Upper lobe of left lung (tissue), 6 donors: ENCODE data around the gene MAG. TPM values are rescaled to one million over a fixed set of nuclear protein-coding genes. Genes with fewer than 3 reads are reported as not detected.

Experiments used
- ATAC-seq, 2 donors: fragments of 200-7000 bp; cut with Tn5 transposase; one replicate each; pipeline ENCODE4 v1.9.1; 2022; ENCODE audit warnings: mild to moderate bottlenecking in 2 of 2, moderate library complexity in 2 of 2; ENCODE audit not compliant: low FRiP score in 2 of 2
- DNase-seq, 2 donors: peaks; one replicate each; pipeline ENCODE4 v3.0.0-alpha.2; 2019 to 2020
- H3K27ac ChIP-seq, 4 donors: fragments of 200-600 bp; sonication (generic); one replicate each; pipeline ENCODE4 v1.5.1; 2016 to 2019
- H3K27me3 ChIP-seq, 4 donors: fragments of 200-600 bp; sonication (generic); one replicate each; pipeline ENCODE4 v1.5.1; 2017 to 2019
- H3K36me3 ChIP-seq, 4 donors: fragments of 200-600 bp; sonication (generic); one replicate each; pipeline ENCODE4 v1.5.1; 2016 to 2019
- H3K4me1 ChIP-seq, 4 donors: fragments of 200-600 bp; sonication (generic); one replicate each; pipeline ENCODE4 v1.5.1; 2018 to 2019
- H3K4me3 ChIP-seq, 4 donors: fragments of 200-600 bp; sonication (generic); one replicate each; pipeline ENCODE4 v1.5.1; 2017 to 2019; ENCODE audit warnings: mild to moderate bottlenecking in 2 of 4, moderate library complexity in 1 of 4
- H3K9me3 ChIP-seq, 4 donors: fragments of 200-600 bp; sonication (generic); one replicate each; pipeline ENCODE4 v1.5.1; 2018 to 2019
- EP300 ChIP-seq, 4 donors: sonication (generic); formaldehyde crosslinking; IDR thresholded peaks; one replicate each; pipeline ENCODE4 v1.5.1; 2017; ENCODE audit warnings: antibody characterized with exemption in 4 of 4, control low read depth in 2 of 4
- POLR2A ChIP-seq, 4 donors: fragments of 450-650 bp; IDR thresholded peaks; one replicate each; pipeline ENCODE4 v1.5.1; 2016 to 2017; ENCODE audit warnings: antibody characterized with exemption in 4 of 4, mild to moderate bottlenecking in 2 of 4
- POLR2AphosphoS5 ChIP-seq, 2 donors: sonication (generic); formaldehyde crosslinking; IDR thresholded peaks; one replicate each; pipeline ENCODE4 v1.5.1; 2017; ENCODE audit warnings: antibody characterized with exemption in 2 of 2
- WGBS, 2 donors: methylation state at CpG; one replicate each; pipeline ENCODE4 v1.1.5; 2017 to 2018; 5-methylcytosine and 5-hydroxymethylcytosine counted together
- total RNA-seq, 6 donors: library from RNA; depleted of rRNA in 4 of 6; stranded (reverse); fragments of >200 nt in 4 of 6; gene quantifications; one replicate each; pipeline versions ENCODE4 v1.1.0 to v1.2.1, GENCODE V29; 2016 to 2021
- TF ChIP-seq, protein P1 (sequence below), 6 experiments: fragments of 450-650 bp in 4 of 6; fragments of 200-600 bp in 2 of 6; sonication (generic) in 2 of 6; IDR thresholded peaks; one replicate each; pipeline ENCODE4 v1.5.1; 2016 to 2019; ENCODE audit warnings: antibody characterized with exemption in 6 of 6
- donor health status: DM: no; HTN: no; CAD: no; lungs with moderate emphysema.
- donor health status: DM: no; HTN: yes; CAD: no; lungs with severe emphysema.

Gene MAG
- total RNA-seq, 6 donors from 2014 or later, result 0.51 to 6.2 (median 2.2) TPM; not detected in 2

DNA sequence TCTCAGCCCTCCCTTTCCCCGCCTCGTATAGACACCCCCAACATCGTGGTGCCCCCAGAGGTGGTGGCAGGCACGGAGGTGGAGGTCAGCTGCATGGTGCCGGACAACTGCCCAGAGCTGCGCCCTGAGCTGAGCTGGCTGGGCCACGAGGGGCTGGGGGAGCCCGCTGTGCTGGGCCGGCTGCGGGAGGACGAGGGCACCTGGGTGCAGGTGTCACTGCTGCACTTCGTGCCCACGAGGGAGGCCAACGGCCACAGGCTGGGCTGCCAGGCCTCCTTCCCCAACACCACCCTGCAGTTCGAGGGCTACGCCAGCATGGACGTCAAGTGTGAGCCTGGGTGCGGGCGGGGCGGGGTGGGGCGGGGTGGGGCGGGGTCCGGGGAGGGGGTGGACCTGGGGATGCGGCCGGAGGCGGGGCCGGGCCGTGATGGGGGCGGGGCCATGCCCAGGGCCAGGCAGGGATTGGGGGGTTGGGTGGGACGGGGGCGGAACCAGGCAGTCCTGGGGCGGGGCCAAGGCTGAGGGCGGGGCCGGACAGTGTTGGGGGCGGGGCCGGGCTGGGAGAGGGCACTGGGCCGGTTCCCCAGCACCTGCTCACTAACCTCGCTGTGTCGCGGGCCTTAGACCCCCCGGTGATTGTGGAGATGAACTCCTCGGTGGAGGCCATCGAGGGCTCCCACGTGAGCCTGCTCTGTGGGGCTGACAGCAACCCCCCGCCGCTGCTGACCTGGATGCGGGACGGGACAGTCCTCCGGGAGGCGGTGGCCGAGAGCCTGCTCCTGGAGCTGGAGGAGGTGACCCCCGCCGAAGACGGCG lies 7.8 kb downstream of the MAG start:
- H3K36me3 ChIP-seq, result no peaks in the 10 kb centered on the region

DNA sequence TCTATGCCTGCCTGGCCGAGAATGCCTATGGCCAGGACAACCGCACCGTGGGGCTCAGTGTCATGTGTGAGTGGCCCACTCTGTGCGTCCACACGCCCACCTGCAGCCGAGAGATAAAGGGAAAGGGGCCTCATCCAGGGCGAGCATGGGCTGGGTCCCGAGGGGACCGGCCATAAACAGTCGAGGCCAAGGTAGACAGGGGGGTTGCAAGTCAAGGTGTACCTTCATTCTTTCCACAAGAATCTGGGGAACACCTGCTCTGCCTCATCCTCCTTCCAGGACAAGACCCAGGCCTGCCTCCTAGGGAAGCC lies 8.3 kb downstream of the MAG start:
- H3K27me3 ChIP-seq, result no peaks in the 10 kb centered on the region
- WGBS, 2 donors, result 87 to 98% methylated on average over 5 to 10 of the region's 10 CpGs
- ATAC-seq, result no peak

More for the DNA sequence above, 7.8 kb downstream of the MAG start:
- TF ChIP-seq, protein P1, sequence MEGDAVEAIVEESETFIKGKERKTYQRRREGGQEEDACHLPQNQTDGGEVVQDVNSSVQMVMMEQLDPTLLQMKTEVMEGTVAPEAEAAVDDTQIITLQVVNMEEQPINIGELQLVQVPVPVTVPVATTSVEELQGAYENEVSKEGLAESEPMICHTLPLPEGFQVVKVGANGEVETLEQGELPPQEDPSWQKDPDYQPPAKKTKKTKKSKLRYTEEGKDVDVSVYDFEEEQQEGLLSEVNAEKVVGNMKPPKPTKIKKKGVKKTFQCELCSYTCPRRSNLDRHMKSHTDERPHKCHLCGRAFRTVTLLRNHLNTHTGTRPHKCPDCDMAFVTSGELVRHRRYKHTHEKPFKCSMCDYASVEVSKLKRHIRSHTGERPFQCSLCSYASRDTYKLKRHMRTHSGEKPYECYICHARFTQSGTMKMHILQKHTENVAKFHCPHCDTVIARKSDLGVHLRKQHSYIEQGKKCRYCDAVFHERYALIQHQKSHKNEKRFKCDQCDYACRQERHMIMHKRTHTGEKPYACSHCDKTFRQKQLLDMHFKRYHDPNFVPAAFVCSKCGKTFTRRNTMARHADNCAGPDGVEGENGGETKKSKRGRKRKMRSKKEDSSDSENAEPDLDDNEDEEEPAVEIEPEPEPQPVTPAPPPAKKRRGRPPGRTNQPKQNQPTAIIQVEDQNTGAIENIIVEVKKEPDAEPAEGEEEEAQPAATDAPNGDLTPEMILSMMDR (IDR thresholded peaks at IDR 0.05), result no peak
- no peak for TF ChIP-seq EP300 (IDR thresholded peaks at IDR 0.05)
- TF ChIP-seq POLR2A (IDR thresholded peaks at IDR 0.05), result no peak
- no peak for TF ChIP-seq POLR2AphosphoS5 (IDR thresholded peaks at IDR 0.05)
- Histone ChIP-seq H3K27ac (no peak overlapping the region), H3K4me1 (peaks cover 0 to 3% (median 0%) of the 10 kb centered on the region in 4 donors), H3K4me3 (no peak overlapping the region), H3K27me3 (no peaks in the 10 kb centered on the region), H3K9me3 (no peaks in the 10 kb centered on the region)
- ATAC-seq (peak in 1 of 2 donors; percentile 25), DNase-seq (peak in 1 of 2 donors; percentile 81)
- 66 to 72% methylated on average over 4 to 27 of the region's 55 CpGs for WGBS, 2 donors

DNA sequence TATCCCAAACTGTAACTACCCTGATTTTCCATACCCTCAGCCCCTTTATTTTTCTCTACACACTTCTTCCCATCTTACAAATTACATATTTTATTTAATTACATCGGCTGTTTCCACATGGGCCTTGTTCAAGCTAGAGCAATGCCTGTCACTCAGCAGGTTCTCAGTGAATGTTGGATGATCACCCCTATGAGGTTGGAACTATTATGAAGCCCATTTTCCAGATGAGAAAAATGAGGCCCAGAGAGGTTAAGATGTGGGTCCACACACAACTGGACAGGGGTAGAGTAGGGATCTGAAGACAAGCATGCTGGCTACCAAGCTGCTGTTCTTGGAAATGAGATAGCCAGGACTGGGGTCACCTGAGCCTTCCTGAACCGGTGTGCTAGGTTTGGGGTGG lies 10.0 kb downstream of the MAG start:
- WGBS, 2 donors, result 81 to 82% methylated on average over 2 of the region's 2 CpGs
- Histone ChIP-seq H3K4me3 (no peak overlapping the region), H3K27ac (no peak overlapping the region), H3K27me3 (no peaks in the 10 kb centered on the region), H3K9me3 (no peaks in the 10 kb centered on the region), H3K36me3 (no peaks in the 10 kb centered on the region), H3K4me1 (peaks cover 0 to 3% (median 0%) of the 10 kb centered on the region in 4 donors)
- TF ChIP-seq POLR2AphosphoS5 (IDR thresholded peaks at IDR 0.05), result no peak
- no peak for TF ChIP-seq POLR2A (IDR thresholded peaks at IDR 0.05)
- TF ChIP-seq, protein P1 (IDR thresholded peaks at IDR 0.05), result no peak
- TF ChIP-seq EP300 (IDR thresholded peaks at IDR 0.05), result no peak
- no peak for DNase-seq
- ATAC-seq, result no peak

More for the DNA sequence above, 8.3 kb downstream of the MAG start:
- Histone ChIP-seq H3K4me1 (peaks cover 0 to 3% (median 0%) of the 10 kb centered on the region in 4 donors), H3K4me3 (no peak overlapping the region), H3K36me3 (no peaks in the 10 kb centered on the region), H3K27ac (no peak overlapping the region), H3K9me3 (no peaks in the 10 kb centered on the region)
- no peak for DNase-seq
- TF ChIP-seq EP300 (IDR thresholded peaks at IDR 0.05), result no peak
- no peak for TF ChIP-seq POLR2AphosphoS5 (IDR thresholded peaks at IDR 0.05)
- TF ChIP-seq, protein P1 (IDR thresholded peaks at IDR 0.05), result no peak
- TF ChIP-seq POLR2A (IDR thresholded peaks at IDR 0.05), result no peak

DNA sequence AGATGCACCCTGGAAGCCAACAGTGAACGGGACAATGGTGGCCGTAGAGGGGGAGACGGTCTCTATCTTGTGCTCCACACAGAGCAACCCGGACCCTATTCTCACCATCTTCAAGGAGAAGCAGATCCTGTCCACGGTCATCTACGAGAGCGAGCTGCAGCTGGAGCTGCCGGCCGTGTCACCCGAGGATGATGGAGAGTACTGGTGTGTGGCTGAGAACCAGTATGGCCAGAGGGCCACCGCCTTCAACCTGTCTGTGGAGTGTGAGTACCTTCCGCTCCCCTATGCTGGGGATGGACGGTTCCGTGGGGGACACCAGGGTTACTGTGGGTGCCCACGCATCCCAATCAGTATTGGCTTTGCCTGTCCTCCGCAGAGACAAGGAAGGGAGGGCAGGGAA lies 10.5 kb downstream of the MAG start:
- Histone ChIP-seq H3K27ac (no peak overlapping the region), H3K4me1 (peaks cover 0 to 5% (median 0%) of the 10 kb centered on the region in 4 donors), H3K4me3 (no peak overlapping the region), H3K36me3 (no peaks in the 10 kb centered on the region), H3K9me3 (no peaks in the 10 kb centered on the region), H3K27me3 (no peaks in the 10 kb centered on the region)
- TF ChIP-seq EP300 (IDR thresholded peaks at IDR 0.05) (no peak), POLR2A (IDR thresholded peaks at IDR 0.05) (no peak), POLR2AphosphoS5 (IDR thresholded peaks at IDR 0.05) (no peak)
- TF ChIP-seq, protein P1 (IDR thresholded peaks at IDR 0.05), result no peak
- WGBS, 2 donors, result 81 to 82% methylated on average over 16 of the region's 16 CpGs
- ATAC-seq, result no peak
- no peak for DNase-seq
